Liver (tissue), 9 donors: ENCODE measurements around the gene CERKL. TPM values are rescaled to one million over a fixed set of nuclear protein-coding genes. Genes with fewer than 3 reads are reported as not detected.

Source experiments
- DNase-seq: peaks from one replicate; pipeline ENCODE4 v3.0.0-alpha.2; 2017; ENCODE audit warnings: low spot score
- H3K27ac ChIP-seq, 2 donors: one replicate each; pipeline ENCODE4 v1.7.0; 2013; ENCODE audit warnings: inconsistent platforms in 2 of 2, low read length in 2 of 2, control low read depth in 1 of 2, low read depth in 1 of 2, mild to moderate bottlenecking in 1 of 2
- H3K27me3 ChIP-seq, 4 donors: one replicate each; pipeline versions ENCODE4 v1.6.1 to v1.7.0; 2013; ENCODE audit warnings: low read length in 3 of 4, inconsistent platforms in 1 of 4, mild to moderate bottlenecking in 1 of 4, moderate library complexity in 1 of 4; ENCODE audit not compliant: control insufficient read depth in 4 of 4, insufficient read depth in 4 of 4
- H3K36me3 ChIP-seq, 4 donors: one replicate each; pipeline versions ENCODE4 v1.6.1 to v1.7.0; 2013; ENCODE audit warnings: low read length in 3 of 4, mild to moderate bottlenecking in 3 of 4, low read depth in 1 of 4, moderate library complexity in 1 of 4; ENCODE audit not compliant: control insufficient read depth in 4 of 4, insufficient read depth in 3 of 4
- H3K4me1 ChIP-seq, 4 donors: one replicate each; pipeline versions ENCODE4 v1.6.1 to v1.7.0; 2013; ENCODE audit warnings: low read length in 3 of 4, mild to moderate bottlenecking in 3 of 4, moderate library complexity in 1 of 4; ENCODE audit not compliant: control insufficient read depth in 4 of 4, insufficient read depth in 4 of 4
- H3K4me3 ChIP-seq, 3 donors: one replicate each; pipeline versions ENCODE4 v1.6.1 to v1.7.0; 2013; ENCODE audit warnings: low read length in 3 of 3, control low read depth in 1 of 3, low read depth in 1 of 3, mild to moderate bottlenecking in 1 of 3
- H3K9ac ChIP-seq, 2 donors: one replicate each; pipeline ENCODE4 v1.7.0; 2013; ENCODE audit warnings: low read length in 2 of 2, mild to moderate bottlenecking in 2 of 2, moderate library complexity in 2 of 2, control low read depth in 1 of 2, low read depth in 1 of 2
- H3K9me3 ChIP-seq, 4 donors: one replicate each; pipeline versions ENCODE4 v1.6.1 to v1.7.0; 2013; ENCODE audit warnings: low read length in 3 of 4; ENCODE audit not compliant: control insufficient read depth in 4 of 4
- ATF3 ChIP-seq: IDR thresholded peaks from 2 replicates; pipeline ENCODE4 v1.6.1; 2016; ENCODE audit warnings: antibody characterized with exemption
- CTCF ChIP-seq: fragments of 150-350 bp; IDR thresholded peaks from 2 replicates; pipeline ENCODE4 v1.5.1; 2017; ENCODE audit warnings: improper control_type of control experiment, low read depth, low read length; ENCODE audit not compliant: missing input control
- EGR1 ChIP-seq, 2 donors: IDR thresholded peaks; 2 replicates each; pipeline ENCODE4 v1.6.1; 2016 to 2018; ENCODE audit warnings: antibody characterized with exemption in 2 of 2, low read depth in 2 of 2
- FOXA1 ChIP-seq: IDR thresholded peaks from 2 replicates; pipeline ENCODE4 v1.6.1; 2016; ENCODE audit warnings: antibody characterized with exemption
- FOXA2 ChIP-seq: IDR thresholded peaks from 2 replicates; pipeline ENCODE4 v1.6.1; 2016; ENCODE audit warnings: antibody characterized with exemption
- GABPA ChIP-seq, 2 donors: IDR thresholded peaks in 1 of 2; conservative IDR thresholded peaks in 1 of 2; 2 replicates each; pipeline ENCODE4 v1.6.1; 2016; ENCODE audit warnings: antibody characterized with exemption in 2 of 2, mild to moderate bottlenecking in 1 of 2, moderate library complexity in 1 of 2
- JUND ChIP-seq, 2 donors: IDR thresholded peaks; 2 replicates each; pipeline ENCODE4 v1.6.1; 2016; ENCODE audit warnings: antibody characterized with exemption in 2 of 2
- MAX ChIP-seq: IDR thresholded peaks from 2 replicates; pipeline ENCODE4 v1.6.1; 2016; ENCODE audit warnings: antibody characterized with exemption
- NR2F2 ChIP-seq: IDR thresholded peaks from 2 replicates; pipeline ENCODE4 v1.6.1; 2016; ENCODE audit warnings: antibody characterized with exemption
- RAD21 ChIP-seq, 2 donors: IDR thresholded peaks; 2 replicates each; pipeline ENCODE4 v1.6.1; 2016; ENCODE audit warnings: antibody characterized with exemption in 2 of 2, mild to moderate bottlenecking in 2 of 2
- REST ChIP-seq: IDR thresholded peaks from 2 replicates; pipeline ENCODE4 v1.6.1; 2016; ENCODE audit warnings: antibody characterized with exemption, mild to moderate bottlenecking
- RXRA ChIP-seq, 2 donors: IDR thresholded peaks; 2 replicates each; pipeline ENCODE4 v1.6.1; 2017 to 2018; ENCODE audit warnings: antibody characterized with exemption in 2 of 2, mild to moderate bottlenecking in 1 of 2
- SP1 ChIP-seq: IDR thresholded peaks from 2 replicates; pipeline ENCODE4 v1.6.1; 2018; ENCODE audit warnings: antibody characterized with exemption, mild to moderate bottlenecking
- YY1 ChIP-seq: IDR thresholded peaks from 2 replicates; pipeline ENCODE4 v1.6.1; 2016; ENCODE audit warnings: antibody characterized with exemption, mild to moderate bottlenecking
- ZBTB33 ChIP-seq: IDR thresholded peaks from 2 replicates; pipeline ENCODE4 v1.6.1; 2016; ENCODE audit warnings: antibody characterized with exemption
- whole genome bisulfite sequencing: extraction: QIAGEN DNeasy Blood & Tissue Kit; methylation state at CpG from one replicate; pipeline ENCODE4 v1.1.7; 2013; 5-methylcytosine and 5-hydroxymethylcytosine counted together
- polyA plus RNA-seq, 2 donors: library from polyadenylated mRNA; stranded (reverse) in 1 of 2; unstranded in 1 of 2; fragments of 200-250 nt in 1 of 2; fragments of >200 nt in 1 of 2; fragmentation: Nextera tagmentation in 1 of 2; extraction: Ambion mirVana in 1 of 2; gene quantifications; one replicate each; pipeline versions ENCODE4 v1.2.1 to v1.2.3, GENCODE V29; 2013 to 2015
- total RNA-seq, 2 donors: library from RNA; depleted of rRNA; stranded (reverse); fragments of >200 nt; gene quantifications; one replicate each; pipeline ENCODE4 v1.2.3, GENCODE V29; 2014
- donor health status: healthy.
- donor health status: healthy.
- donor health status: healthy.
- donor health status: healthy.
- donor health status: healthy.

The CERKL gene
- total and polyA plus RNA-seq, 4 donors = 0.50 to 0.79 TPM; not detected in 2

- TF ChIP-seq CTCF (no peak), GABPA (IDR thresholded peaks at IDR 0.05 in 1 of 2, conservative IDR thresholded peaks at IDR 0.05 in 1 of 2) (no peak), EGR1 (IDR thresholded peaks at IDR 0.05; ENCODE audit: low read depth in 2 of 2) (no peak), JUND (IDR thresholded peaks at IDR 0.05) (no peak), YY1 (no peak), MAX (no peak)
Observed at GRCh38 chr2:181697571-181697970, 40.7 kb upstream of the CERKL start (continued).

- 80% methylated on average over 6 of the region's 6 CpGs for WGBS
- Histone ChIP-seq H3K4me1 (no peaks in the 10 kb centered on the region), H3K9ac (no peak overlapping the region), H3K36me3 (no peaks in the 10 kb centered on the region), H3K9me3 (no peaks in the 10 kb centered on the region), H3K27me3 (no peaks in the 10 kb centered on the region), H3K27ac (no peak overlapping the region), H3K4me3 (no peak overlapping the region)
- DNase-seq = no peak
- TF ChIP-seq RXRA (IDR thresholded peaks at IDR 0.05) (no peak), REST (no peak), ZBTB33 (no peak)
Observed at GRCh38 chr2:181697126-181697525, 40.2 kb upstream of the CERKL start.

- DNase-seq = no peak
- Histone ChIP-seq H3K27me3 (no peaks in the 10 kb centered on the region), H3K9me3 (no peaks in the 10 kb centered on the region), H3K27ac (no peak overlapping the region), H3K9ac (no peak overlapping the region), H3K4me3 (no peak overlapping the region), H3K36me3 (no peaks in the 10 kb centered on the region), H3K4me1 (no peaks in the 10 kb centered on the region)
- WGBS = 92% methylated on average over 17 of the region's 17 CpGs
- TF ChIP-seq ZBTB33 (no peak), CTCF (no peak), FOXA1 (no peak), RAD21 (IDR thresholded peaks at IDR 0.05) (no peak), RXRA (IDR thresholded peaks at IDR 0.05) (no peak), GABPA (IDR thresholded peaks at IDR 0.05 in 1 of 2, conservative IDR thresholded peaks at IDR 0.05 in 1 of 2) (no peak), NR2F2 (no peak), MAX (no peak), YY1 (no peak), ATF3 (no peak), SP1 (no peak), EGR1 (IDR thresholded peaks at IDR 0.05; ENCODE audit: low read depth in 2 of 2) (no peak), FOXA2 (no peak)
Observed at GRCh38 chr2:181694271-181694670, 37.4 kb upstream of the CERKL start.
